MCF 10A (cell line): ENCODE measurements around the gene ZMIZ1. TPM values are rescaled to one million over a fixed set of nuclear protein-coding genes. Genes with fewer than 3 reads are reported as not detected.

Experiments
- BruUV-seq: library from RNA; stranded (reverse); fragments of 400-500 nt; replicated peaks from 2 replicates; lab custom pipeline; 2021; lab: Mats Ljungman, UMichigan
- CTCF ChIA-PET: fragments of 300-600 bp; sonication (Branson Sonifier 250); formaldehyde crosslinking; extraction: SDS; loops from one replicate; lab custom pipeline; 2021; ENCODE audit warnings: antibody characterized with exemption, inconsistent platforms; lab: Yijun Ruan, JAX
- POLR2A ChIA-PET: fragments of 300-600, 350-650 bp; sonication (Branson Sonifier 250); formaldehyde crosslinking; extraction: SDS; loops from one replicate; lab custom pipeline; 2020; ENCODE audit warnings: antibody characterized with exemption, inconsistent platforms; lab: Yijun Ruan, JAX
- DNase-seq: peaks from one replicate; pipeline ENCODE4 v3.0.0-alpha.2; 2018; ENCODE audit not compliant: unreplicated experiment
- H3K27ac Mint-ChIP-seq: one replicate; pipeline ENCODE4 v1.8.0; 2022; ENCODE audit warnings: mild to moderate bottlenecking, low read depth, mixed read lengths; ENCODE audit not compliant: unreplicated experiment
- H3K27me3 Mint-ChIP-seq: one replicate; pipeline ENCODE4 v1.8.0; 2022; ENCODE audit warnings: mixed read lengths; ENCODE audit not compliant: insufficient read depth, unreplicated experiment
- H3K36me3 Mint-ChIP-seq: one replicate; pipeline ENCODE4 v1.8.0; 2022; ENCODE audit warnings: mild to moderate bottlenecking, moderate library complexity, mixed read lengths; ENCODE audit not compliant: insufficient read depth, unreplicated experiment
- H3K4me1 Mint-ChIP-seq: one replicate; pipeline ENCODE4 v1.8.0; 2022; ENCODE audit warnings: mixed read lengths; ENCODE audit not compliant: insufficient read depth, unreplicated experiment
- H3K4me3 Mint-ChIP-seq: one replicate; pipeline ENCODE4 v1.8.0; 2022; ENCODE audit warnings: mild to moderate bottlenecking, moderate library complexity, mixed read lengths; ENCODE audit not compliant: unreplicated experiment
- H3K9me3 Mint-ChIP-seq: one replicate; pipeline ENCODE4 v1.8.0; 2022; ENCODE audit warnings: mixed read lengths; ENCODE audit not compliant: unreplicated experiment
- CTCF ChIP-seq: fragments of 200-600 bp; IDR thresholded peaks from one replicate; pipeline ENCODE4 v1.8.0; 2022; ENCODE audit warnings: antibody characterized with exemption, mild to moderate bottlenecking; ENCODE audit not compliant: unreplicated experiment
- intact Hi-C: fragments of 100-400 bp; cut with micrococcal nuclease; formaldehyde crosslinking; loops from 2 replicates; pipeline ENCODE4 v1.14.1; 2022
- total RNA-seq: library from RNA; stranded (reverse); gene quantifications from 2 replicates; pipeline ENCODE4 v1.2.3, GENCODE V29; 2022

Gene ZMIZ1
- total RNA-seq, 1 experiment from 2014 or later = 15.5 TPM

DNA sequence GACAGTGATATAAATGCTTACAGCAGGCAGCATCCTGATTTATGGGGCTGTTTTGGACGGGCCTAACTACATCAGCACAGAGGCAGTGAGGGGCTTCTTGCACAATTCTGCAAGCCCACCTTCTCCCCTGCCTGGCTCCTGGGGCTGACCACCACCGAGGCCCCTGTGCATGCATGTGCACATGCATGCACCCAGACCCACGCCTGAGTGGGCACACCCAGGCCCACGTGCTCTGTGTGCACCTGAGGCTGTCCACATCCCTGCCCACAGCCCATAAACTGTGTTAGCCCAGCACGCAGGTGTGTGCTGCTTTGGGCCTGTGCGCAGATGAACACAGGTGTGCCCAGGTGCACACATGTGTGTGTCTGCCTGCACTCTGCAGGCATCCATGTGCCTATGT, 40.0 kb downstream of the ZMIZ1 start:
- H3K9me3 Mint-ChIP-seq = no peaks in the 10 kb centered on the region
- DNase-seq = no peak
- no TSS peak for BruUV-seq
- H3K4me1 Mint-ChIP-seq = peaks cover 34% of the 10 kb centered on the region
- ChIA-PET CTCF (interaction anchor here (0.6 kb wide), 1 partner anchor 728 kb away, joined by 3 read pairs; no protein-coding TSS in a partner anchor), POLR2A (no interaction called here)
- no peak for TF ChIP-seq CTCF
- H3K27me3 Mint-ChIP-seq = no peaks in the 10 kb centered on the region
- H3K4me3 Mint-ChIP-seq = no peak overlapping the region
- intact Hi-C loops = no loop called here
- H3K27ac Mint-ChIP-seq = no peak overlapping the region
- peaks cover 7% of the 10 kb centered on the region for H3K36me3 Mint-ChIP-seq

GRCh38 chr10:79111427-79111826, 42.7 kb downstream of the ZMIZ1 start:
- BruUV-seq = no TSS peak
- H3K4me1 Mint-ChIP-seq = peaks cover 47% of the 10 kb centered on the region
- peak overlapping the region; percentile 22 for H3K4me3 Mint-ChIP-seq
- peak; percentile 90 for DNase-seq
- ChIA-PET POLR2A (interaction anchor here (1.0 to 1.9 kb wide), 4 partner anchors 24 to 47 kb away, joined by 3 to 10 read pairs (median 4); no protein-coding TSS in a partner anchor), CTCF (interaction anchor here (1.6 kb wide), 1 partner anchor 40 kb away, joined by 4 read pairs; no protein-coding TSS in a partner anchor)
- H3K27ac Mint-ChIP-seq = peak overlapping the region; percentile 93
- no peaks in the 10 kb centered on the region for H3K9me3 Mint-ChIP-seq
- no peak for TF ChIP-seq CTCF
- no peaks in the 10 kb centered on the region for H3K27me3 Mint-ChIP-seq
- intact Hi-C loops = loop anchor here (5.0 kb wide), 2 partner anchors 36 to 39 kb away; no protein-coding TSS in a partner anchor
- peaks cover 7% of the 10 kb centered on the region for H3K36me3 Mint-ChIP-seq

- H3K27me3 Mint-ChIP-seq = no peaks in the 10 kb centered on the region
- no peaks in the 10 kb centered on the region for H3K9me3 Mint-ChIP-seq
- intact Hi-C loops = loop anchor here (2.0 to 5.0 kb wide), 3 partner anchors 27 to 40 kb away; no protein-coding TSS in a partner anchor
- peaks cover 53% of the 10 kb centered on the region for H3K4me1 Mint-ChIP-seq
- H3K27ac Mint-ChIP-seq = peak overlapping the region; percentile 93
- no peak for DNase-seq
- ChIA-PET POLR2A (interaction anchor here (0.6 to 1.0 kb wide), 3 partner anchors 24 to 1088 kb away, joined by 3 to 4 read pairs (median 3); no protein-coding TSS in a partner anchor), CTCF (interaction anchor here (0.6 to 1.6 kb wide), 3 partner anchors 9 to 41 kb away, joined by 3 to 4 read pairs (median 3); no protein-coding TSS in a partner anchor)
- peak overlapping the region; percentile 22 for H3K4me3 Mint-ChIP-seq
- H3K36me3 Mint-ChIP-seq = peaks cover 7% of the 10 kb centered on the region
- TF ChIP-seq CTCF = no peak
- no TSS peak for BruUV-seq
These were observed 43.3 kb downstream of the ZMIZ1 start for GRCh38 chr10:79111846-79112614.

- no peak for TF ChIP-seq CTCF
- POLR2A ChIA-PET = interaction anchor here (0.6 to 1.7 kb wide), 4 partner anchors 14 to 1722 kb away, joined by 3 to 12 read pairs (median 5); no protein-coding TSS in a partner anchor
- Mint-ChIP-seq H3K9me3 (no peaks in the 10 kb centered on the region), H3K27ac (peak overlapping the region; percentile 93), H3K4me1 (peaks cover 56% of the 10 kb centered on the region), H3K27me3 (no peaks in the 10 kb centered on the region), H3K4me3 (no peak overlapping the region), H3K36me3 (peaks cover 7% of the 10 kb centered on the region)
- peak; percentile 93 for DNase-seq
- CTCF ChIA-PET = interaction anchor here (0.5 to 0.9 kb wide), 5 partner anchors 10 to 65 kb away, joined by 3 read pairs; no protein-coding TSS in a partner anchor
- no TSS peak for BruUV-seq
- intact Hi-C loops = loop anchor here (2.0 to 5.0 kb wide), 3 partner anchors 28 to 41 kb away; no protein-coding TSS in a partner anchor
These were observed 44.2 kb downstream of the ZMIZ1 start for GRCh38 chr10:79112881-79113431.
